T-helper 17 cell (primary cell): ENCODE measurements around the gene MYOM1. TPM values are rescaled to one million over a fixed set of nuclear protein-coding genes. Genes with fewer than 3 reads are reported as not detected.
"Not testable (repeated sequence)": the region's sequence is repeated elsewhere in the genome, so short reads cannot be mapped to it uniquely, and the experiment has no call there.

Source experiments
- ATAC-seq: fragments of 150-1000 bp; cut with Tn5 transposase; 2 replicates; pipeline ENCODE4 v1.10.0; 2021; ENCODE audit warnings: mild to moderate bottlenecking, moderate library complexity
- DNase-seq, 3 donors: peaks; one replicate each; pipeline versions ENCODE4 v3.0.0 to v3.0.0-alpha.2; 2020 to 2021
- H3K9me3 ChIP-seq: one replicate; pipeline ENCODE4 v1.7.0; 2013; ENCODE audit warnings: low read length, mild to moderate bottlenecking; ENCODE audit not compliant: control insufficient read depth, poor library complexity, severe bottlenecking
- H3K27ac Mint-ChIP-seq: one replicate; pipeline ENCODE4 v1.8.0; 2022; ENCODE audit warnings: mild to moderate bottlenecking, moderate library complexity, mixed read lengths
- H3K27me3 Mint-ChIP-seq: one replicate; pipeline ENCODE4 v1.8.0; 2022; ENCODE audit warnings: mixed read lengths
- H3K36me3 Mint-ChIP-seq: one replicate; pipeline ENCODE4 v1.8.0; 2022; ENCODE audit warnings: low read depth, mixed read lengths
- H3K4me1 Mint-ChIP-seq: one replicate; pipeline ENCODE4 v1.8.0; 2022; ENCODE audit warnings: mild to moderate bottlenecking, mixed read lengths
- H3K4me3 Mint-ChIP-seq: one replicate; pipeline ENCODE4 v1.8.0; 2022; ENCODE audit warnings: mild to moderate bottlenecking, moderate library complexity, mixed read lengths
- total RNA-seq, 4 donors: library from RNA in 2 of 4; stranded (reverse) in 2 of 4; gene quantifications; one replicate each; pipeline ENCODE4 v1.2.3 and lab custom pipeline; 2022 to 2026

The MYOM1 gene
- total RNA-seq, 2 donors from 2014 or later, result 0.92 to 3.2 TPM

- no peaks in the 10 kb centered on the region for H3K9me3 ChIP-seq
- Mint-ChIP-seq H3K4me3 (no peak overlapping the region), H3K36me3 (peaks cover 2% of the 10 kb centered on the region), H3K27me3 (no peaks in the 10 kb centered on the region), H3K27ac (no peak overlapping the region), H3K4me1 (peaks cover 14% of the 10 kb centered on the region)
- no peak for DNase-seq
- no peak for ATAC-seq
Measured at GRCh38 chr18:3048121-3048520, 171.6 kb downstream of the MYOM1 start.

GRCh38 chr18:3046216-3046808, 173.5 kb downstream of the MYOM1 start:
- no peak overlapping the region for H3K4me3 Mint-ChIP-seq
- H3K27me3 Mint-ChIP-seq, result no peaks in the 10 kb centered on the region
- DNase-seq (no peak), ATAC-seq (no peak)
- H3K9me3 ChIP-seq, result no peaks in the 10 kb centered on the region
- H3K36me3 Mint-ChIP-seq, result peaks cover 2% of the 10 kb centered on the region
- peak overlapping the region; percentile 53 for H3K27ac Mint-ChIP-seq
- peaks cover 8% of the 10 kb centered on the region for H3K4me1 Mint-ChIP-seq

- ATAC-seq, result no peak
- H3K27me3 Mint-ChIP-seq, result no peaks in the 10 kb centered on the region
- no peak overlapping the region for H3K4me3 Mint-ChIP-seq
- H3K9me3 ChIP-seq, result no peaks in the 10 kb centered on the region
- H3K27ac Mint-ChIP-seq, result no peak overlapping the region
- H3K36me3 Mint-ChIP-seq, result peaks cover 3% of the 10 kb centered on the region
- H3K4me1 Mint-ChIP-seq, result peaks cover 8% of the 10 kb centered on the region
- DNase-seq, result no peak
Measured at GRCh38 chr18:3044931-3045698, 174.7 kb downstream of the MYOM1 start.

GRCh38 chr18:3042379-3042778, 177.4 kb downstream of the MYOM1 start:
- DNase-seq, result no peak
- Mint-ChIP-seq H3K27me3 (no peaks in the 10 kb centered on the region), H3K4me3 (no peak overlapping the region), H3K36me3 (peaks cover 4% of the 10 kb centered on the region), H3K27ac (no peak overlapping the region), H3K4me1 (peaks cover 12% of the 10 kb centered on the region)
- no peaks in the 10 kb centered on the region for H3K9me3 ChIP-seq
- ATAC-seq, result no peak

GRCh38 chr18:3041843-3042242, 177.9 kb downstream of the MYOM1 start:
- ATAC-seq (no peak), DNase-seq (no peak)
- Mint-ChIP-seq H3K4me1 (peaks cover 13% of the 10 kb centered on the region), H3K27me3 (no peaks in the 10 kb centered on the region), H3K27ac (no peak overlapping the region), H3K4me3 (no peak overlapping the region), H3K36me3 (peaks cover 4% of the 10 kb centered on the region)
- no peaks in the 10 kb centered on the region for H3K9me3 ChIP-seq

GRCh38 chr18:3040881-3041280, 178.9 kb downstream of the MYOM1 start:
- peaks cover 3% of the 10 kb centered on the region for H3K36me3 Mint-ChIP-seq
- no peaks in the 10 kb centered on the region for H3K9me3 ChIP-seq
- DNase-seq, result no peak
- no peak for ATAC-seq
- peaks cover 10% of the 10 kb centered on the region for H3K4me1 Mint-ChIP-seq
- H3K27ac Mint-ChIP-seq, result no peak overlapping the region
- H3K4me3 Mint-ChIP-seq, result no peak overlapping the region
- no peaks in the 10 kb centered on the region for H3K27me3 Mint-ChIP-seq

GRCh38 chr18:3040173-3040572, 179.6 kb downstream of the MYOM1 start:
- H3K4me3 Mint-ChIP-seq, result no peak overlapping the region
- no peak overlapping the region for H3K27ac Mint-ChIP-seq
- H3K9me3 ChIP-seq, result no peaks in the 10 kb centered on the region
- ATAC-seq, result no peak
- H3K27me3 Mint-ChIP-seq, result no peaks in the 10 kb centered on the region
- peaks cover 10% of the 10 kb centered on the region for H3K4me1 Mint-ChIP-seq
- no peak for DNase-seq
- peaks cover 3% of the 10 kb centered on the region for H3K36me3 Mint-ChIP-seq

GRCh38 chr18:3037423-3037915, 182.3 kb downstream of the MYOM1 start:
- Mint-ChIP-seq H3K36me3 (peaks cover 3% of the 10 kb centered on the region), H3K27me3 (no peaks in the 10 kb centered on the region)

GRCh38 chr18:3036108-3036507, 183.7 kb downstream of the MYOM1 start:
- Mint-ChIP-seq H3K4me3 (no peak overlapping the region), H3K27ac (no peak overlapping the region), H3K27me3 (no peaks in the 10 kb centered on the region), H3K36me3 (peaks cover 5% of the 10 kb centered on the region), H3K4me1 (peaks cover 13% of the 10 kb centered on the region)
- no peak for DNase-seq
- no peaks in the 10 kb centered on the region for H3K9me3 ChIP-seq
- no peak for ATAC-seq

More at GRCh38 chr18:3037423-3037915, 182.3 kb downstream of the MYOM1 start:
- Mint-ChIP-seq H3K4me1 (peaks cover 10% of the 10 kb centered on the region), H3K4me3 (no peak overlapping the region), H3K27ac (no peak overlapping the region)
- ATAC-seq, result peak; percentile 66
- no peak for DNase-seq
- H3K9me3 ChIP-seq, result no peaks in the 10 kb centered on the region

- H3K27ac Mint-ChIP-seq, result no peak overlapping the region
- ATAC-seq, result no peak
- H3K36me3 Mint-ChIP-seq, result peaks cover 5% of the 10 kb centered on the region
- no peaks in the 10 kb centered on the region for H3K9me3 ChIP-seq
- H3K4me3 Mint-ChIP-seq, result no peak overlapping the region
- peaks cover 13% of the 10 kb centered on the region for H3K4me1 Mint-ChIP-seq
- H3K27me3 Mint-ChIP-seq, result no peaks in the 10 kb centered on the region
- DNase-seq, result no peak
Measured at GRCh38 chr18:3035635-3036034, 184.1 kb downstream of the MYOM1 start.

- Mint-ChIP-seq H3K4me3 (no peak overlapping the region), H3K27ac (no peak overlapping the region), H3K27me3 (no peaks in the 10 kb centered on the region), H3K4me1 (peaks cover 9% of the 10 kb centered on the region), H3K36me3 (peaks cover 2% of the 10 kb centered on the region)
- no peaks in the 10 kb centered on the region for H3K9me3 ChIP-seq
- ATAC-seq, result no peak
- DNase-seq, result no peak
Measured at GRCh38 chr18:3032721-3033120, 187.0 kb downstream of the MYOM1 start.

- ATAC-seq (no peak), DNase-seq (no peak)
- H3K9me3 ChIP-seq, result no peaks in the 10 kb centered on the region
- Mint-ChIP-seq H3K4me1 (peaks cover 5% of the 10 kb centered on the region), H3K36me3 (peaks cover 2% of the 10 kb centered on the region), H3K4me3 (no peak overlapping the region), H3K27ac (no peak overlapping the region), H3K27me3 (no peaks in the 10 kb centered on the region)
Measured at GRCh38 chr18:3029215-3029952, 190.4 kb downstream of the MYOM1 start.

- H3K4me3 Mint-ChIP-seq, DNase-seq, H3K4me1 Mint-ChIP-seq, ATAC-seq, H3K9me3 ChIP-seq, H3K36me3 Mint-ChIP-seq, H3K27ac Mint-ChIP-seq, H3K27me3 Mint-ChIP-seq: not testable (repeated sequence)
Measured at GRCh38 chr18:3028115-3028514, 191.7 kb downstream of the MYOM1 start.
